COLO668 (cell line): ENCODE data around the gene MKNK2.

Experiments used
- DNase-seq: peaks from one replicate; lab custom pipeline; 2025; ENCODE audit not compliant: unreplicated experiment; lab: John Stamatoyannopoulos, UW

Gene MKNK2

GRCh38 chr19:2080336-2080988, 29.4 kb upstream of the MKNK2 start:
- no peak for DNase-seq

DNA sequence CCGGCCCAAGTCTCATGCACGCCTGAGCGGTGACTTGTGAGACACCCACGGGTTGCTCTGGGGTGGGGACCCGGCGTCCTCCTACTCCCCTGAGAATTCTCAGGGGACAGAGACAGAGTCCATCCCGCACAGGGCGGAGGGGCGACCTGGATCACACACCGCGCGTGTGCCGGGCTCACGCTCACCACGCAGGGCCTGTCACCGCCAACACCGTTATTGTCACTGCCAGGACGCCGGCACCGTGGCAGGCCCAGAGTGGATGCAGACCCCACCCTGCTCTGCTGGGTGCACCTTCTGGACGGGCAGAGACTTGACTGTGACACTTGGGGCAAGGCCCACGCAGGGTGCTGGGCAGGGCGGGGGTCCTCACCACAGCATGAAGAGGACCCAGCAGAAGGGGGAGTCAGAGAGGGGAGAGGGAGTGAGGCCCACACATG, 28.8 kb upstream of the MKNK2 start:
- no peak for DNase-seq

DNA sequence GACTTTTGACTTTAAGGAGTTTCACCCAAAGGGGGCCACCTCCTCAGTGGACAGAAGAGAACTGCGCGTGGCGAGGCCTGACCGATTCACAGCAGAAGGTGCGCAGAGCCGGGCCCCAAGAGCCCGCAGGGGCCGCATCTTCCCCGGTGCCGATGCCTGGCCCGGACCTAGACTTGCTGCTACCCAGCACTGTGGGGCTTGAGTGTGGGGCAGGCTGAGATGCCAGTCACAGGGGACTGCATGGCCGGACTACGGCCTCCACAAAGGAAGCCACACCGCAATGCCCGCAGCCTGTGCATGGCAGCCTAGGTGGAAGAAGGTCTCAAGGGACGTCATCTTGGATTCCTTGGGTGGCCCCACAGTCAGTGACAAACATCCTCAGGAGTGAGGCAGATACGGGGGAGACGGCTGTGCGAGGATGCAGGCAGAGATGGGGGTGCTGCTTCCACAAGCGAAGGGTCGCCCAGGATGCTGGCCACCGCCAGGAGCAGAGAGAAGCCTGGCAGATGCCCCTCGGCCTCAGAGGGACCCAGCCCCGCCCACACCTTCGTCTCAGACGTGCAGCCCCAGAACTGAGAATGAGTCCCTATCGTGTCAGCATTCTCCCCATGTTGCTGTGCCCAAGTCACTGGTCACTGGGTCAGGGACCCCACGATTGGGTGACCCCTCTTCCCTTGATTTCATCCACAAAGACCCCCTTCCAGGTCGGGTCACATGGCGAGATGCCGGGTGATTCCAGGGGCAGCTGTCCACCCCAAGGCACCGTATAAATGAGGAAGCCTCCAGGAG, 28.2 kb upstream of the MKNK2 start:
- DNase-seq: no peak

DNA sequence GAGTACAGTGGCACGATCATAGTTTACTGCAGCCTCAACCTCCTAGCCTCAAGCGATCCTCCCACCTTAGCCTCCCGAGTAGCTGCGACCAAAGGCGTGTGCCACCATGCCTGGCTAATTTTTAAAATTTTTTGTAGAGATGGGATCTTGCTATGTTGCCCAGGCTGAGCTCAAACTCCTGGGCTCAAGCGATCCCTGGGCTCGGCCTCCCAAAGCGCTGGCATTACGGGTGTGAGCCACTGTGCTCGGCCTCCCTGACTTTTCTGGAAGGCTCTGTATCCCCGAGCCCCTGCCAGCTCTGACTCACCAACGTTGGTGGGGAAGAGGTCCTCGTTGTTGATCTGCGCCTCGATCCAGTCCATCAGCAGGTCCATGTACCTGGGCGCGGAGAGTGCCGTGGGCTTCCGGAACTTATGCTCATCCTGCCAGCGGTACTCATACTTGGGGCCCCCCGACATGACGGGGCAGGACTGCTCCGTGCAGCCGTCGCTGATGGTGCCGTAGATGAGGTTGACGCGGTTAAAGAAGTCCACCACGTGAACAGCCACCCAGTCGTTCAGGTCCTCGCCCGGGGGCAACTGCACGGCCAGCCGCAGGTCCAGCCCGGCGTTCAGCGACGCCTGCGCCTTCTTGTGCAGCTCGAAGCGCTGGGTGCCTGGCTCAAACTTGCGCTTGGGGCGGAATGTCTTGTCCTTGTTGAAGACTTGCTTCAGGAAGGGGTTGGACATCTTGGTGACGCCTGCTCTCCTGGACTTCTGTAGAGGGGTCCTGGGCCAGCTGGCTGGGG, 27.0 kb upstream of the MKNK2 start:
- no peak for DNase-seq

DNA sequence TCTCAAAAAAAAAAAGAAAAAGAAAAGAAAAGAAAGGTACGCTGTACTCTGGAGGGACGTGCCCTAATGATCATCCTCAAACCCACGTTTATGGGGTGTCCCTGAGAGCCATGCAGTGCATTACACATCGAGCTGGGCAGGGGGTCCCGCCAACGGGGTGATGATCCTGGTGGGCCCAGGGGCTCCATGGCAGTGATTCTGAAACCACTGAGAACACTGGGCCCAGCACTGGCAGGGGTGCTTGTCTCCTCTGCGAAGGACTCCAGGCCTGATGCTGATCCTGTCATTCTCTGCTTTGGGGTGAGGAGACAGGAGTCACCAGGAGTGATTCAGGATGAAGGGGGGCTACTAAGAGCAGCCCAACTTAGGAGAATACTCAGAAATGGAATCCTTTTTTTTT, 26.4 kb upstream of the MKNK2 start:
- no peak for DNase-seq

DNA sequence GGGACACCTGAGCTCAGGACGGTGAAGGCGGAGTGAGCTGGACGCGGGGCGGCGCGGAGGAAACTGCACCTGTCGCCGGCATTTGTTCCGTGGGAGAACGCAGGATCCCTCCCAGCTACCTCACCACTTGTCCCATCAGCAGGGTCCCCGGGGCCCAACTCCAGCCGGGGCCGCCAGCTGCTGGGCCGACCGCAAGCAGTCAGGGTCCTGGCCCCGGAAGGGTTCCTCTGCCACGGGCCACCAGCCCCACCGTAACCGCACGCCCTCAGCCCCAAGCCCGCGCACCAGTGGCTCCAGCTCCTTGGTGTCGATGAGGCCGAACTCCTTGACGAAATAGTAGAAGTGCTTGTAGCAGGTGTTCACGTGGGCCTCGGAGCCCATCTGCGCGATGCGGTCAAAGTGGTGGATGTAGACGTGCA, 25.5 kb upstream of the MKNK2 start:
- DNase-seq: no peak

GRCh38 chr19:2072757-2073551, 21.9 kb upstream of the MKNK2 start:
- DNase-seq: no peak

DNA sequence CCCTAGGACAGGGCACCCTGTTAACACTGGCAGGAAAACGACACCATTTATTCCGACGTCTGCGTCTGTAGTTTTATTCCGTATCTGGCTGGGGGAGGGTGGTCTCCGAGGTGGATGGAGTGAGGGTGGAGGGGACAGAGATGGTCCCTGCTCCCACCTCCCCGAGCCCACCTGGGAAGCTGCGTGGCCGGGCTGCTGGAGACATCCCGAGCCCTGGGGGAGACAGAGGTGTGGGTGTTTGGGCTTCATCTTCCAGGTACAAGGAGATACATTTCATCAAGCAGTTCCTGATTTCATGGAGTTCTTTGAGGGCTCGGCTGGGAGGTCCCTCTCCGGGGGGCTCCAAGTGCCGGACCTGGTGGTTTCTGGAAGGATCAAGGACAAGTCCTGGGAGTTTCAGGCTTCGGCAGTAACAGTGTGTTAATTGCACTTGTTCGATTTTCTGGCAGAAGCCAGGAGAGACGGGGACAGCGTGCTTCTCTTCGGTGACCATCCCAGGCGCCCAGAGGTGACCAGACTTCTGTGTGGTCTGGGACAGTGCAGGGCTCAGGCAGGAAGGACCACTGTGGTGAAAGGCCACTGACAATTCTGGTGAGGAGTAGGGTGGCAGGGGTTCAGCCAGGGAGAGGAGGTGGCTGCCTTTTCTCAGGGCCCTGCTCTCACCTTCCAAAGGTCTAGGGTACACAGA, 20.1 kb upstream of the MKNK2 start:
- DNase-seq: no peak

DNA sequence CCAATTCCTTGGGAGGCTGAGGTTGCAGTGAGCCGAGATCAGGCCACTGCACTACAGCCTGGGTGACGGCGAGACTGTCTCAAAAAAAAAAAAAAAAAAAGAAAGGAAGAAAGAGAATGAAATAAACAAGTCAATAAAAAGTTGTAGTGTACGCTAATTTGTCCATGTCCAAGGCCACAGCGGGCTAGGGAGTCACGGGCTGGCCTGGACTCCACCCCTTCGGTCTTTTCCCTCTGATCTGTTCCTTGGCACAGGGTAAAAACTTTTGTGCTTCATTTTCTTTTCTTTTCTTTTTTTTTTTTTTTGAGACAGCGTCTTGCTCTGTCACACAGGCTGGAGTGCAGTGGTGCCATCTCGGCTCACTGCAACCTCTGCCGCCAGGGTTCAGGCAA, 19.4 kb upstream of the MKNK2 start:
- no peak for DNase-seq

DNA sequence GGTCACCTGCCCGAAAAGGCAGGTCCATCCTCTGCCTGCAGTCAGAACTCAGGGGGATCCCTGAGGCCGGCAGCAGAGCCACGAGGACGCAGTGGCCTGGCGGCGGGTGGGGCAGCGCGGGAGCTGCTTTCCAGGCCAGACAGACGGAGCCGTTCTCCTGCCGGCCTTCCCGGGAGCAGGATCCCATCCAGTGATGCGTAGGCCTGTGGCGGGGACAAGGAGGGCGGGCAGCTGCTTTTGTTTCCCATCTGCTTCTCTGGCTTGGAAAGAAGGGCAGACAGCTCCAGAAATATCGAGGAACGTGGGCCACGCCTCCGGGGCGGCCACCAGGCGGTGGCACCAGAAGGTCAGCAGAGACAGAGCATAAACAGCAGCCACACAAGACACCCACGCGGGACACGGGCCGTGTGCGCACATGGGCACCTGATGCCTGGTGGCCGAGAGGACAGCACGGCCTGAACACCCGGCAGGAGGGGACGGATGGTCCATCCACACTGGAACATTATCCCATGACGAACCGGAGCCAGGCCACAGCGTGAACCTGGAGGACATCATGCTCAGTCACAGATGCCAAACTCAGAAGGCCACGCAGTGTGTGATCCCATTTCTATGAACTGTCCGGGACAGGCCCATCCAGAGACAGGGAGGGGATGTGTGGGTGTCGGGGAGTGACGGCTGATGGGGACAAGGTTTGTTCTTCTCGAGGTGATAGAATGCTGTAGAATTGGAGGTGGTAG, 13.9 kb upstream of the MKNK2 start:
- peak; percentile 18 for DNase-seq

- DNase-seq: peak; percentile 9
Measured at GRCh38 chr19:2064395-2064787, 13.3 kb upstream of the MKNK2 start.

- DNase-seq: no peak
Measured at GRCh38 chr19:2063824-2064223, 12.8 kb upstream of the MKNK2 start.

GRCh38 chr19:2062770-2063169, 11.7 kb upstream of the MKNK2 start:
- DNase-seq: no peak

DNA sequence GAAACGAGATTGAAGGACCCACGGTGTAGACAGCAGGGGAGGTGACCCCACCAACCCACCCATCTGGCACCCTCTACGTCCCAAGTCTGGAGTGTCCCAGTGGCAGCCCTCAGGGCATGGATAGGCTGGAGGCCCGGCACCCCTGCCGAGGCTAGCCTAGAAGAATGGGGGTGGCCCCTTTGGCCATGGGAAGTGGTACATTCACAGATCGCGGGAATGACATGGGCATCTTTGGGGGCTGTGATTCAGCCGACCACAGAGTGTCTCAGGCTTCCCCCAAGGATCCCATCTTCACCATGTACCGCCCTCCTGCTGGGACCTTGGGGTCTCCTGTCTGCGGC, 11.3 kb upstream of the MKNK2 start:
- DNase-seq: no peak

GRCh38 chr19:2061495-2062388, 10.7 kb upstream of the MKNK2 start:
- DNase-seq: peak; percentile 99

DNA sequence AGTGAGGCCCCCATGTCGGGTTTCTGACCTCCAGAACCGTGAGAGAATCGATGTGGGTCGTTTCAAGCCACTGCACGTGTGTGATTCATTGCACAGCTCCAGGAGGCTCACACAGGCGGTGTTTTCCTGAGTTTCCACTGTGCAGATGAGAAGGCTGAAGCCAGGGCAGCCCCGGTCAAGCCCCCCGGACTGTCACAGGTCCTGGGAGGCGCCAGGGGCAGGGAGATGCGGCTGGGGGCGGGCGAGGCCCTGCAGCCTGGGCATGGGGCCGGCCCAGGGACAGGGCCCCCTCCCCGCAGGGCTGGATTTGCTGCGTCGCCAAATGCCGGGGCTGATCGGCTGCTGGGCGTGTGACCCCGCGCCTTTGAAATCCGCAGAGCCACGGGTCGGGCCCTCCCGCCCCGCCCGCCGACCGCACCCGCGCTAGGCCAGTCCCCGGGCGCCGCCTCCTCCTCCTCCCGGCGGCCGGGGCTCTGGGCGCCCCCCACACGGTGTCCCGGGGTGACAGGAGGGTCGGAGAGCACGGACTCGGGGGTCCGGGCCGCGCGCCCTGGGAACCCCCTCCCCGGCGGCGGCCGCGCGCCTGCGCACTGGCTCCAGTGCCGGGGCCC, 9.9 kb upstream of the MKNK2 start:
- no peak for DNase-seq

DNA sequence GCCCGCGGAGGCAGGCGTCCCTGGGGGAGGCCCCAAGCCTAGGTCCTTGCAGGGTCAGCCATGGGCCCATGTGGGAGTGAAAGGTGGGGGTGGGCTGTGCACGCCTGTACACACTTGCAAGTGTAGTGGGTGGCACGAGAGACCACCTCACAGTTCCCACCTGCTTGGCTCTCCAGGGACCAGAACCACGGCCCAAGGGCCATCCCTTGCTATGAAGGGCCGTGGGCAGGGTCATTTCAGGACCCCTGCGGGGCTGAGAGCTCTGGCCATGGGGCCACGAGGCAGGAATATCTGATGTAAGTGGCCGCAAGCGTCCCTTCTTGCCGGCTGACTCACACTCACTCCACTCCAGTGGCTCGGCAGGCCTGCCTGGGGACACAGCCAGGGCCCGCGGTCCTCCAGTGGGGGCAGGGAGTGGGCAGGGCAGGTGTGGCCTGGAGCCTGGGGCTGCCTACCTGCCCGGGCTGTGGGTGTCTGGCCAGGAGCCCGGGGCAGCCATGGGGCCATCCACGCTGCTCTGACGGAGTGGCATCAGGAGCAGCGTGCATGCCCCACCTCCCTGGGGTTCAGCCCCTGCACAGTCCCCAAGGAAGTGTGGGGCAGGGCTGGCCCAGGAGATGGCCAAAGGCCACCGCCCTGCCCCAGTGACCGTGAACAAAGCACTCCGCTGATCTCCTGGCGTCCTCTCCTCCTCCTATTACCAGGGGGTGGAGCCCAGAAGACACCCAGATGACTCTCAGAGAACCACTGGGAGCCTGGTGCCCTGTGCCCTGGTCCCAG, 8.6 kb upstream of the MKNK2 start:
- peak; percentile 87 for DNase-seq
